GM13976 (cell line): ENCODE data around the gene CPED1.

Source experiments
- DNase-seq: peaks from one replicate; pipeline ENCODE4 v3.0.0; 2012; ENCODE audit warnings: low spot score
- CTCF ChIP-seq: IDR thresholded peaks from 2 replicates; pipeline ENCODE4 v1.5.1; 2012; ENCODE audit warnings: borderline replicate concordance, mild to moderate bottlenecking; ENCODE audit not compliant: insufficient read depth; ENCODE audit errors: extremely low read depth, missing control alignments, control extremely low read depth
- in situ Hi-C: fragments of 300-500 bp; cut with MboI; formaldehyde crosslinking; loops from one replicate; pipeline ENCODE4 v1.12.0; 2022; ENCODE audit warnings: low sequenced_read_pairs, mixed read lengths, inconsistent platforms; ENCODE audit not compliant: unreplicated experiment

CPED1 gene

DNA sequence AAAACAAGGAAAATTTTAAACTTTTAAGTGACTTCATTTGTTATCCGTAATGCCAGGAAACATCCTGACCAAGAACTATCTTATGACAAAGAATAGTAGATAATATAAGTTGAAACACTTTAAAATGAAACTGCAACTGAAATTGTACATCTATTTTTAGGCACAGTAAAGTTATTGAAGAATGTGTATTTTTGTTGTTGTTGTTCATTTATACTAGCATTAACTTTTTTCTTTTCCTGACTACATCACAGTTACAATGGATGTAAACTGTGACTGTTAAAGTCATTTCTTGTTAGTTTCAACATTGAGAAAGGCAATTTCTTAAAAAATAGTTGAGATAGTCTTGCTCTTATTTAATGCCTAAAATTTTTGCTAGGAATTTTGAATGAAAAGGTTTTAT, 2.6 kb downstream of the CPED1 start:
- TF ChIP-seq CTCF, result no peak
- in situ Hi-C loops, result loop anchor here (25.0 kb wide), 2 partner anchors 96 to 346 kb away; partner anchors contain the start of gene WNT16

DNA sequence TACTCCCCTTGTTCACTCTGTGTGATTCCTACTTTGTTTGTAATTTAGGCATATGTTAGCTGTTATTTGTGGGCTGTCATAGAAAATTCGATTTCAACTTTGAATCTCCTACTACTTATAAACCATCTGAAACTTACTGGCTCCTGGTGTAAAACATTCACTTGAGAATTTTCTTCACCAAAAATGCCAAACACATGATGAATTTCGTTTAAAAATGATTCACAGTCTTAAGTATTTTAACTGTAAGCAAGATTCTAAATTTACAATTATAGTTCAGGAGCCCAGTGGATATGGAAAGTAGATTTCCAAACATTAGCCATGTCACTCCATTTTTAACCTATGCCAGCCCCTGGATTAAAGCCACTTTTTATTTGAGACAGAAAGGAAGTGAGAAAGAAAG, 3.1 kb downstream of the CPED1 start:
- in situ Hi-C loops, result loop anchor here (25.0 kb wide), 2 partner anchors 96 to 346 kb away; partner anchors contain the start of gene WNT16
- TF ChIP-seq CTCF, result no peak

More for the DNA sequence above, 2.6 kb downstream of the CPED1 start:
- no peak for DNase-seq

GRCh38 chr7:120992272-120992964, 3.9 kb downstream of the CPED1 start:
- no peak for DNase-seq
- TF ChIP-seq CTCF, result no peak
- in situ Hi-C loops, result loop anchor here (25.0 kb wide), 2 partner anchors 95 to 345 kb away; partner anchors contain the start of gene WNT16

More for the DNA sequence above, 3.1 kb downstream of the CPED1 start:
- DNase-seq, result no peak

DNA sequence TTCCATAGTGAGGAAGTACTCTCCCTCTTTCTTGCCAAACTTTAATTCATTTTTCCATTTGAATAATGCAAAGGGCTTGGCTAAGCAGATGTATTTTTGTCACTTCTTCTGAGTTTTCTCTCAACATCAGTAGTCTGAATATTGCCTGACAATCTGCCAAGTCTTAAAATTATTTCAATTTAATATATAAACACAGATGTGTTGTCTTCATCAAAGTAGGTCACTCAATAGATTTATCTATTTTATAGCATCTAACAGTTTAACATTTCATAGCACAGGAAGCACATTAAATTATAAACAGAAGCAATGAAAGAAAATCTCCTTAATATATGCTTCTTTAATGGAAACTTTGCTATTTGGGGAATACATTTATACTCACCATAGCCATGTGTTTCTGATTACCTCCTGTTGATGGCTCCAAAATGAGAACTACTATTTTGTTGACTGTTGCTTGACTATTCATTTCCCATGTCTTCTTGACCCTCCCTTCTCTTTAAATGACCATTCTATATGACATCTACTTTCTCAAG, 4.5 kb downstream of the CPED1 start:
- in situ Hi-C loops, result loop anchor here (25.0 kb wide), 2 partner anchors 94 to 344 kb away; partner anchors contain the start of gene WNT16
- no peak for TF ChIP-seq CTCF
- DNase-seq, result no peak

DNA sequence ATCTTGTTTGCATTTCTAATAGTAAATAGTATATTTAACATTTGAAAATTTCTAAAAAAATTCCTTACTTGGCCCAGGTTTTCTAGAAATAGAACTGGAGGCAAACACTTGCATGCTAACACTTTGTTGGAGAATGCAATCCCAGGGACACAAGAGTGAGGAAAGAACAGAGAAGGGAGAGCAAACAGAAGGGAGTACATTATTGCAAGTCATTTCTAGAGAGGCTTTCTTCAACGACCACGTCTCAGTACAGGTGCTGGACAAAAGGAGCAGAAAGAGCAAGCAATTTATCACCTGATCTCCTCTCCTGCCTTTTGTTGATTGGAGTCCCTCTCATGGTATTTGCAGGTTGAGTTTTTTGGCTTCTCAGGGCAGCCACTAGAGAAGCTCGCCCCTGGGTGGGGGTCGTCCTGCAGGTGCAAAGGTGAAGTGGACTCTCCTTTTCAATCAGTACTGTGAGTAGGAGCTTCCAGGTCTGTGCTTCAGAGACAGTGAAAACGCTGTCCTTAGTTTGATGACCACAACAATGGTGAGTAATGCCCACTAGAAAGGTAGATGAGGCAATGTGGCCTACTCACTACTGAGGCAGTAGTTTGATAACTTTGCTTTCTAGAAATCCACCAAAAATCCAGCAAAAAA, 5.2 kb downstream of the CPED1 start:
- no peak for DNase-seq
- in situ Hi-C loops, result loop anchor here (25.0 kb wide), 2 partner anchors 94 to 344 kb away; partner anchors contain the start of gene WNT16
- no peak for TF ChIP-seq CTCF

DNA sequence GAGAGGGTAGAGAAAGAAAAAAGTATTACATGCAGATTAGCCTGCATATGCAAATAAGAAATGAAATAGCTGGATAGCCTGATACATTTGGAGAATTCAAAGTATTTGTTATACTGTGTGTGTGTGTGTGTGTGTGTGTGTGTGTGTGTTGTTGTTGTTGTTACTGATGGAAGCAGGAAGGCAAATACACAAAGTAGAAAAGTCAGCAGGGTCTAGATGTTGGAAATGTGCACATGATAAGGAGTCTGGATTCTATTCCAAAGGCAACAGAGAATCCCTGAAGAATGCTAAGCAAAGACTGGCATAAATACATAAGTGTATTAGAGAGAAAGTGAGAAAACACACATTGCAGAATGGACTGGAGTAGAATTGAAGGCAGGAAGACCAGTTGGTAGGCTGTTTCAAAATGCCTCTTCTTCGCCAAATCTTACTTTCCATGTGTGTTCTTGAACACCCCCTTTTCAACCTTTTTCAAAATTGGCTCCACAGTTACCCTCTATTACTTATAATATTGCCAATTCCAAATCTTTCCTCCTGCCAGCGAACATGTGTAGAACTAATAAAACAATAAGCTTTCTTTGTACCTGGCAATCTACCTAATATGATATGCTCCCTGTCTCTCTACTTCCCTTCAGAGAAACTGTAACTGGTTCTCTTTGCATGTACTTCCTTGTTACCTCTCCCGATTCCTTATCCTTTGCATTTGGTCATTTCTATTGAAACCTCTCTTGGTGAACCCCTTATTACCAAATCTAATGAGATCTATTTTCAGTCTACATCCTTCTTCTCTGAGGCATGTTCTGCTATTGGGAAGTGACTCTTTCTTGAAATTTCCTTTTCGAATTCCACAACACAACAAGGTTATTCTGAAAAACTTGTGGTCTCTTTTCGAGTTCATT, 6.2 kb downstream of the CPED1 start:
- TF ChIP-seq CTCF, result no peak
- in situ Hi-C loops, result loop anchor here (25.0 kb wide), 2 partner anchors 93 to 343 kb away; partner anchors contain the start of gene WNT16
- DNase-seq, result no peak
